Mesothelial cell of epicardium (in vitro differentiated cells): ENCODE results near the gene CBFA2T2. TPM values are rescaled to one million over a fixed set of nuclear protein-coding genes. Genes with fewer than 3 reads are reported as not detected.
A peak's percentile ranks its signal among the peaks of the same experiment; 100 is the strongest.

Experiments used
- DNase-seq, 2 experiments: peaks; one replicate each; pipeline ENCODE4 v3.0.0; 2021; ENCODE audit warnings: low spot score in 2 of 2; ENCODE audit not compliant: unreplicated experiment in 2 of 2
- H3K27ac Mint-ChIP-seq: 2 replicates; pipeline ENCODE4 v1.8.0; 2021; ENCODE audit warnings: mixed read lengths
- H3K27me3 Mint-ChIP-seq: 2 replicates; pipeline ENCODE4 v1.8.0; 2021; ENCODE audit warnings: low read depth, mixed read lengths
- H3K36me3 Mint-ChIP-seq: 2 replicates; pipeline ENCODE4 v1.8.0; 2021; ENCODE audit warnings: mixed read lengths
- H3K4me1 Mint-ChIP-seq: 2 replicates; pipeline ENCODE4 v1.8.0; 2021; ENCODE audit warnings: mixed read lengths
- H3K4me3 Mint-ChIP-seq: 2 replicates; pipeline ENCODE4 v1.8.0; 2021; ENCODE audit warnings: mild to moderate bottlenecking, moderate library complexity, mixed read lengths
- H3K9me3 Mint-ChIP-seq: 2 replicates; pipeline ENCODE4 v1.8.0; 2021; ENCODE audit warnings: mixed read lengths
- total RNA-seq: library from RNA; stranded (reverse); gene quantifications from 3 replicates; pipeline ENCODE4 v1.2.1, GENCODE V29; 2021
- TF ChIP-seq, protein P1 (sequence below): fragments of 200-600 bp; sonication (generic); IDR thresholded peaks from one replicate; pipeline ENCODE4 v1.5.0; 2021; ENCODE audit warnings: antibody characterized with exemption; ENCODE audit not compliant: unreplicated experiment

The CBFA2T2 gene
- total RNA-seq, 1 donor from 2014 or later: 47.2 TPM

DNA sequence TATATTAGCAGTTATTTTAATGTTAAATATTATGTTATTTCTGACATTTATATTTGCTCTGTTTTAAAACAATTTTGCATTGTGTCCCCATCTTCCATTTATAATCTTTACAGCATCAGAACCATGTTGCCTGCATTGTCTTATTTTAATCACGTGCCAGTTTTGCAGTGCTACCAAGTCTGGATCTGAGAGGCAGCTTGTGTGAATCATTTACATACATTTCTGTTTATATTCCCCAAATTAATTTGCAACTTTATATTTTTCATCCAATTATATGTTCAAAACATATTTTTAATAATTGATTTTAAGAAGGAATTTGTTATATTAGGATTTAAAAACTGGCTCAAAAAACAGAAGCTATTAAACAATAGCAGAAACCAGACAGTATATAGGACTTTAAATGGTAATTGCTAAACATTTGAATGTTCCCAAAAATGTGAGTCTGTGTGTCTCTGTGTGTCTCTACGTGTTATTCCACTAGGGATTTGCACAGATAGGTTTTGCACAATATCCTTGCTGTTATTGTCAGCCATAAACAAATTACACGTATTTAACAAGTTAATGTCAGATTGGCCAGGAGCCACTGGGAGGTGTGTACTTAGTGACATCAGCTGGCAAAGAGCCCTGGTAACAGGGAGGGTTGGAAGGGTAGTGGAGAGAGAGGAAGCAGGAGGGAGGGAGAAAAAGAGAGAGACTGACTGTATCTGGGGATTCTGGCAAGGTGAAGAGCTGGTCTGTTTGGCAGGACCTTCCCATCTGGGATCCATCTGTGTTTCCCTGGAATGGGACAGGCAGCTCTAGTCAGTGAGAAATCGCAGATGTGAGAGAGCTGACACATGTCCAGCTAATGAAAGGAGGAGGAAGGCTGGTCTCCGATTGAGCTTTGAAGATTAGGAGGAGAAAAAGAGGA lies 72.1 kb downstream of the CBFA2T2 start:
- H3K27me3 Mint-ChIP-seq: no peaks in the 10 kb centered on the region
- peaks cover 24% of the 10 kb centered on the region for H3K4me1 Mint-ChIP-seq
- DNase-seq: peak in 1 of 2 experiments; percentile 45
- TF ChIP-seq, protein P1, sequence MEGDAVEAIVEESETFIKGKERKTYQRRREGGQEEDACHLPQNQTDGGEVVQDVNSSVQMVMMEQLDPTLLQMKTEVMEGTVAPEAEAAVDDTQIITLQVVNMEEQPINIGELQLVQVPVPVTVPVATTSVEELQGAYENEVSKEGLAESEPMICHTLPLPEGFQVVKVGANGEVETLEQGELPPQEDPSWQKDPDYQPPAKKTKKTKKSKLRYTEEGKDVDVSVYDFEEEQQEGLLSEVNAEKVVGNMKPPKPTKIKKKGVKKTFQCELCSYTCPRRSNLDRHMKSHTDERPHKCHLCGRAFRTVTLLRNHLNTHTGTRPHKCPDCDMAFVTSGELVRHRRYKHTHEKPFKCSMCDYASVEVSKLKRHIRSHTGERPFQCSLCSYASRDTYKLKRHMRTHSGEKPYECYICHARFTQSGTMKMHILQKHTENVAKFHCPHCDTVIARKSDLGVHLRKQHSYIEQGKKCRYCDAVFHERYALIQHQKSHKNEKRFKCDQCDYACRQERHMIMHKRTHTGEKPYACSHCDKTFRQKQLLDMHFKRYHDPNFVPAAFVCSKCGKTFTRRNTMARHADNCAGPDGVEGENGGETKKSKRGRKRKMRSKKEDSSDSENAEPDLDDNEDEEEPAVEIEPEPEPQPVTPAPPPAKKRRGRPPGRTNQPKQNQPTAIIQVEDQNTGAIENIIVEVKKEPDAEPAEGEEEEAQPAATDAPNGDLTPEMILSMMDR: no peak
- H3K9me3 Mint-ChIP-seq: no peaks in the 10 kb centered on the region
- H3K27ac Mint-ChIP-seq: peak overlapping the region; percentile 96
- H3K36me3 Mint-ChIP-seq: peaks cover 12% of the 10 kb centered on the region
- peak overlapping the region; percentile 38 for H3K4me3 Mint-ChIP-seq

DNA sequence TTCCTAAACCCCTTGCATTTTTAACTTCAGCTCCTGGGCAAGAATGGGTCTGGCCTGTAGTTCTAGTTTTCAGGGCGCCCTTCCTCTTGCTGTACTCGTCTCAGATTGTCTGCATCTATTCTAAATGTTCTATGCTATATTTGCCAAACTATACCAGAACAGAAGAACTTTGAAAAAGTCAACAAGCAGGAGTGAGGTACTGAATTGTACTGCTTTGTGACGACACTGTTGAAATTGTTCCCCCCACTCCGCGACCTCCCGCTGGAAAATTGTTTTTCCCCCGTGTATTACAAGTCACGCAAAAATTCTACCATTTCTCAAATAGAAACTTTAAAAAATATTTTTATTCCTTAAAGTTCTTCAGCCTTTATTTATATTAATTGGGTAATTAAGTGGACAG lies 73.9 kb downstream of the CBFA2T2 start:
- H3K4me3 Mint-ChIP-seq: no peak overlapping the region
- no peaks in the 10 kb centered on the region for H3K27me3 Mint-ChIP-seq
- TF ChIP-seq, protein P1: no peak
- peak overlapping the region; percentile 33 for H3K27ac Mint-ChIP-seq
- peaks cover 38% of the 10 kb centered on the region for H3K4me1 Mint-ChIP-seq
- no peaks in the 10 kb centered on the region for H3K9me3 Mint-ChIP-seq
- DNase-seq: no peak
- H3K36me3 Mint-ChIP-seq: no peaks in the 10 kb centered on the region

GRCh38 chr20:33566781-33567603 lies 77.1 kb downstream of the CBFA2T2 start:
- peak overlapping the region; percentile 51 for H3K27ac Mint-ChIP-seq
- DNase-seq: no peak
- no peaks in the 10 kb centered on the region for H3K27me3 Mint-ChIP-seq
- TF ChIP-seq, protein P1: no peak
- peaks cover 55% of the 10 kb centered on the region for H3K4me1 Mint-ChIP-seq
- H3K9me3 Mint-ChIP-seq: no peaks in the 10 kb centered on the region
- no peaks in the 10 kb centered on the region for H3K36me3 Mint-ChIP-seq
- no peak overlapping the region for H3K4me3 Mint-ChIP-seq

DNA sequence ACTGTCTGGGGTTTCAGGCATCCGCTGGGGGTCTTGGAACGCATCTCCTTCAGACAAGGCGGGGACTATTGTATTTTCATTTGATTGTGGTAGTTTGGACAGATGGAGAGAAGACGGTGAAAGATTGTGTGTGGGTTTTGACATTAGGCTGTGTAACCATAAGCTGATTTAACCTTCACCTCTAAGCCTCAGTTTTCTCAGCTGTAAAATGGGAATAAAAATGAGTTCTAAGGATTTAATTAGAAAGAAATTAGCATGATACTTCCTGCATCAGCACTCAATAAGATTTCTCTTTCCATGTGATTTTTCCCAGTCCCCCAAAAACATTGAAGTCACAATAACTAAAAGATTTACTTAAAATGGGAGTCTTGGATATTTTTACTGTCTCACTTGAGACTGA lies 78.1 kb downstream of the CBFA2T2 start:
- no peaks in the 10 kb centered on the region for H3K36me3 Mint-ChIP-seq
- peak overlapping the region; percentile 38 for H3K27ac Mint-ChIP-seq

GRCh38 chr20:33568378-33568777 lies 78.5 kb downstream of the CBFA2T2 start:
- Mint-ChIP-seq H3K27ac (peak overlapping the region; percentile 79), H3K36me3 (no peaks in the 10 kb centered on the region), H3K27me3 (no peaks in the 10 kb centered on the region), H3K4me3 (no peak overlapping the region), H3K4me1 (peaks cover 43% of the 10 kb centered on the region), H3K9me3 (no peaks in the 10 kb centered on the region)
- TF ChIP-seq, protein P1: no peak
- no peak for DNase-seq

More for the DNA sequence above, 78.1 kb downstream of the CBFA2T2 start:
- Mint-ChIP-seq H3K4me3 (no peak overlapping the region), H3K27me3 (no peaks in the 10 kb centered on the region), H3K9me3 (no peaks in the 10 kb centered on the region), H3K4me1 (peaks cover 45% of the 10 kb centered on the region)
- TF ChIP-seq, protein P1: no peak
- DNase-seq: no peak
